Gastroesophageal sphincter (tissue), 3 donors: Measurements from ENCODE around the gene ZNF562.

Experiments
- EP300 ChIP-seq: sonication (generic); formaldehyde crosslinking; IDR thresholded peaks from one replicate; pipeline ENCODE4 v1.6.1; 2017; ENCODE audit warnings: antibody characterized with exemption, mild to moderate bottlenecking
- POLR2A ChIP-seq, 2 donors: fragments of 450-650 bp; IDR thresholded peaks; one replicate each; pipeline ENCODE4 v1.6.1; 2017; ENCODE audit warnings: antibody characterized with exemption in 2 of 2, mild to moderate bottlenecking in 2 of 2, moderate library complexity in 1 of 2
- POLR2AphosphoS5 ChIP-seq: sonication (generic); formaldehyde crosslinking; IDR thresholded peaks from one replicate; pipeline ENCODE4 v1.6.1; 2017; ENCODE audit warnings: antibody characterized with exemption
- TF ChIP-seq, protein P1 (sequence below), 4 experiments: fragments of 200-600 bp in 2 of 4; fragments of 450-650 bp in 2 of 4; sonication (generic) in 1 of 4; IDR thresholded peaks; one replicate each; pipeline ENCODE4 v1.5.1; 2017 to 2019; ENCODE audit warnings: antibody characterized with exemption in 4 of 4, mild to moderate bottlenecking in 2 of 4, moderate library complexity in 2 of 4

GRCh38 chr19:9702186-9702585 is 27.3 kb upstream of the ZNF562 start:
- TF ChIP-seq POLR2A (IDR thresholded peaks at IDR 0.05): no peak
- TF ChIP-seq POLR2AphosphoS5: no peak
- TF ChIP-seq, protein P1, sequence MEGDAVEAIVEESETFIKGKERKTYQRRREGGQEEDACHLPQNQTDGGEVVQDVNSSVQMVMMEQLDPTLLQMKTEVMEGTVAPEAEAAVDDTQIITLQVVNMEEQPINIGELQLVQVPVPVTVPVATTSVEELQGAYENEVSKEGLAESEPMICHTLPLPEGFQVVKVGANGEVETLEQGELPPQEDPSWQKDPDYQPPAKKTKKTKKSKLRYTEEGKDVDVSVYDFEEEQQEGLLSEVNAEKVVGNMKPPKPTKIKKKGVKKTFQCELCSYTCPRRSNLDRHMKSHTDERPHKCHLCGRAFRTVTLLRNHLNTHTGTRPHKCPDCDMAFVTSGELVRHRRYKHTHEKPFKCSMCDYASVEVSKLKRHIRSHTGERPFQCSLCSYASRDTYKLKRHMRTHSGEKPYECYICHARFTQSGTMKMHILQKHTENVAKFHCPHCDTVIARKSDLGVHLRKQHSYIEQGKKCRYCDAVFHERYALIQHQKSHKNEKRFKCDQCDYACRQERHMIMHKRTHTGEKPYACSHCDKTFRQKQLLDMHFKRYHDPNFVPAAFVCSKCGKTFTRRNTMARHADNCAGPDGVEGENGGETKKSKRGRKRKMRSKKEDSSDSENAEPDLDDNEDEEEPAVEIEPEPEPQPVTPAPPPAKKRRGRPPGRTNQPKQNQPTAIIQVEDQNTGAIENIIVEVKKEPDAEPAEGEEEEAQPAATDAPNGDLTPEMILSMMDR (IDR thresholded peaks at IDR 0.05): no peak
- no peak for TF ChIP-seq EP300
